Diencephalon (tissue), 1 donor: ENCODE measurements around the gene CYSLTR1. TPM values are rescaled to one million over a fixed set of nuclear protein-coding genes. Genes with fewer than 3 reads are reported as not detected.

Experiments
- total RNA-seq: library from RNA; depleted of rRNA; stranded (reverse); fragments of >200 nt; gene quantifications from one replicate; pipeline ENCODE4 v1.2.3, GENCODE V29; 2014

Gene CYSLTR1
- total RNA-seq: 1.6 TPM

GRCh38 chrX:78327370-78328086, at the start of gene CYSLTR1:
CYSLTR1 (minus strand) TSS chrX:78327611; CDS start chrX:78273746, 53,865 bp downstream.

Other genes starting within 250 kb of the CYSLTR1 start
- 125 TPM for gene PGK1, start 223.4 kb downstream of the CYSLTR1 start, total RNA-seq
- 40.8 TPM for gene TAF9B, start 188.0 kb downstream of the CYSLTR1 start, total RNA-seq